K562 (cell line): ENCODE measurements around the gene CRYBG1.

Experiments used
- FOXM1 ChIP-seq, 2 experiments: fragments of 450-650 bp in 1 of 2; sonication (generic) in 1 of 2; formaldehyde crosslinking in 1 of 2; IDR thresholded peaks; 2 replicates each; pipeline versions ENCODE4 v1.6.1 to v1.9.0; 2017 to 2022; ENCODE audit warnings: low read depth in 2 of 2, mild to moderate bottlenecking in 2 of 2, missing genetic modification reagents in 1 of 2, moderate library complexity in 1 of 2
- L3MBTL2 ChIP-seq: fragments of 450-650 bp; IDR thresholded peaks from 2 replicates; pipeline ENCODE4 v1.6.1; 2016; ENCODE audit warnings: mild to moderate bottlenecking, moderate library complexity
- RBM39 ChIP-seq: fragments of 200-400 bp; formaldehyde crosslinking; optimal IDR thresholded peaks from 2 replicates; pipeline ENCODE3; 2018; ENCODE audit warnings: low read depth, low read length
- ZNF12 ChIP-seq: sonication (generic); formaldehyde crosslinking; IDR thresholded peaks from 2 replicates; pipeline ENCODE4 v1.4.0; 2020; ENCODE audit warnings: mild to moderate bottlenecking, missing genetic modification reagents
- TF ChIP-seq, protein P1 (sequence below): IDR thresholded peaks from 2 replicates; pipeline ENCODE4 v1.6.1; 2016; ENCODE audit warnings: missing genetic modification characterization, missing compliant biosample characterization
- TF ChIP-seq, protein P2 (sequence below), 3 experiments: IDR thresholded peaks in 2 of 3; conservative IDR thresholded peaks in 1 of 3; 2 replicates each; pipeline ENCODE4 v1.5.1; 2011 to 2012; ENCODE audit warnings: low read length in 3 of 3, mild to moderate bottlenecking in 3 of 3, control low read depth in 2 of 3, improper control_type of control experiment in 1 of 3, inconsistent platforms in 1 of 3, low read depth in 1 of 3, mixed read lengths in 1 of 3, moderate library complexity in 1 of 3; ENCODE audit not compliant: insufficient read depth in 2 of 3

DNA sequence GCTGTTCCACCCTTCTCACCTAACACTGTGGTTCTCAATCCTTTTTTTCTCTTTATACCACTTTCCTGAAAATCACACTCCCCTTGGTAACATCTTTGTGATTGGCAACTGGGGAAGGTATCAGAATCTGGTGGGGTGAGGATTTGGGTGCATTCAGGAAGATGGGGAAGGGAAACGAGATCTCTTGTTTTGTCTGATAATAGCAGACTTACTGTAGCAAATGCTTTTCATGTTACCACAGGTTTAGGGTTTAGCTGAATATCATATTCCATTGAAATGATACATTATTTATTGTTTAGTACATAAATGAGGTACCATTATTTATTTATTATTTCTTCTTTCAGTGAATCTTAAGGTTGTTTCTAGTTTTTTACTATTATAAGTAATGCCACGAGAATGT lies 168.0 kb downstream of the CRYBG1 start:
- TF ChIP-seq L3MBTL2 (no peak), ZNF12 (no peak), RBM39 (no peak), FOXM1 (IDR thresholded peaks at IDR 0.05; ENCODE audit: low read depth) (no peak), FOXM1 (CRISPR knock-in tag; IDR thresholded peaks at IDR 0.05; ENCODE audit: low read depth) (no peak)
- TF ChIP-seq, protein P1, sequence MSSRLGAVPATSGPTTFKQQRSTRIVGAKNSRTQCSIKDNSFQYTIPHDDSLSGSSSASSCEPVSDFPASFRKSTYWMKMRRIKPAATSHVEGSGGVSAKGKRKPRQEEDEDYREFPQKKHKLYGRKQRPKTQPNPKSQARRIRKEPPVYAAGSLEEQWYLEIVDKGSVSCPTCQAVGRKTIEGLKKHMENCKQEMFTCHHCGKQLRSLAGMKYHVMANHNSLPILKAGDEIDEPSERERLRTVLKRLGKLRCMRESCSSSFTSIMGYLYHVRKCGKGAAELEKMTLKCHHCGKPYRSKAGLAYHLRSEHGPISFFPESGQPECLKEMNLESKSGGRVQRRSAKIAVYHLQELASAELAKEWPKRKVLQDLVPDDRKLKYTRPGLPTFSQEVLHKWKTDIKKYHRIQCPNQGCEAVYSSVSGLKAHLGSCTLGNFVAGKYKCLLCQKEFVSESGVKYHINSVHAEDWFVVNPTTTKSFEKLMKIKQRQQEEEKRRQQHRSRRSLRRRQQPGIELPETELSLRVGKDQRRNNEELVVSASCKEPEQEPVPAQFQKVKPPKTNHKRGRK (tag) = no peak
- TF ChIP-seq, protein P2, sequence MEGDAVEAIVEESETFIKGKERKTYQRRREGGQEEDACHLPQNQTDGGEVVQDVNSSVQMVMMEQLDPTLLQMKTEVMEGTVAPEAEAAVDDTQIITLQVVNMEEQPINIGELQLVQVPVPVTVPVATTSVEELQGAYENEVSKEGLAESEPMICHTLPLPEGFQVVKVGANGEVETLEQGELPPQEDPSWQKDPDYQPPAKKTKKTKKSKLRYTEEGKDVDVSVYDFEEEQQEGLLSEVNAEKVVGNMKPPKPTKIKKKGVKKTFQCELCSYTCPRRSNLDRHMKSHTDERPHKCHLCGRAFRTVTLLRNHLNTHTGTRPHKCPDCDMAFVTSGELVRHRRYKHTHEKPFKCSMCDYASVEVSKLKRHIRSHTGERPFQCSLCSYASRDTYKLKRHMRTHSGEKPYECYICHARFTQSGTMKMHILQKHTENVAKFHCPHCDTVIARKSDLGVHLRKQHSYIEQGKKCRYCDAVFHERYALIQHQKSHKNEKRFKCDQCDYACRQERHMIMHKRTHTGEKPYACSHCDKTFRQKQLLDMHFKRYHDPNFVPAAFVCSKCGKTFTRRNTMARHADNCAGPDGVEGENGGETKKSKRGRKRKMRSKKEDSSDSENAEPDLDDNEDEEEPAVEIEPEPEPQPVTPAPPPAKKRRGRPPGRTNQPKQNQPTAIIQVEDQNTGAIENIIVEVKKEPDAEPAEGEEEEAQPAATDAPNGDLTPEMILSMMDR (IDR thresholded peaks at IDR 0.05 in 2 of 3, conservative IDR thresholded peaks at IDR 0.05 in 1 of 3; ENCODE audit: insufficient read depth in 2 of 3, low read depth in 1 of 3, low read length in 3 of 3) = no peak
